ENCODE results near the gene SUGT1. TPM values are rescaled to one million over a fixed set of nuclear protein-coding genes. Genes with fewer than 3 reads are reported as not detected.

Gene SUGT1
- total and polyA plus RNA-seq, 10 of the 15 experiments (the other 5 are each of a cell fraction or from before 2014, with no cell fraction given) = 46.7 to 122 (median 77.3) TPM

- TF ChIP-seq MLLT1 (IDR thresholded peaks at IDR 0.05) (peak; percentile 66; the same call in 1 of the 2 replicates), ZBED1 (IDR thresholded peaks at IDR 0.05; ENCODE audit: borderline replicate concordance) (peak; percentile 26; the same call in 1 of the 2 replicates), ATF2 (IDR thresholded peaks at IDR 0.05; ENCODE audit: low read length) (no peak; the same call in 1 of the 2 replicates), TCF3 (IDR thresholded peaks at IDR 0.05; ENCODE audit: borderline replicate concordance, insufficient read depth, low read depth, low read length) (peak; percentile 60; the same call in 1 of the 2 replicates), RAD51 (IDR thresholded peaks at IDR 0.05) (no peak), SKIL (IDR thresholded peaks at IDR 0.05; ENCODE audit: low read depth, poor library complexity, severe bottlenecking) (peak; percentile 39), POLR2AphosphoS5 (IDR thresholded peaks at IDR 0.05; ENCODE audit: low read length) (peak; percentile 91), IRF4 (IDR thresholded peaks at IDR 0.05; ENCODE audit: low read depth, low read length) (peak; percentile 60; the same call in 1 of the 2 replicates), ZNF274 (IDR thresholded peaks at IDR 0.05; ENCODE audit: insufficient read depth, insufficient read length) (no peak), NR2F1 (conservative IDR thresholded peaks at IDR 0.05) (no peak), ATF3 (IDR thresholded peaks at IDR 0.05; ENCODE audit: borderline replicate concordance, extremely low read depth, low read depth, low read length) (no peak), RUNX3 (IDR thresholded peaks at IDR 0.05; ENCODE audit: low read length) (peak; percentile 90), ZNF687 (IDR thresholded peaks at IDR 0.05) (peak; percentile 61), IKZF1 (conservative IDR thresholded peaks at IDR 0.05) (peak; percentile 78), KLF5 (IDR thresholded peaks at IDR 0.05; ENCODE audit: partially characterized antibody) (no peak), POLR2AphosphoS2 (IDR thresholded peaks at IDR 0.05; ENCODE audit: low read depth, low read length) (no peak; the same call in none of the 2 replicates)
These were observed 35.3 kb upstream of the SUGT1 start (continued) for GRCh38 chr13:52617070-52618060.

Measured in GM12878 (cell line).